ENCODE measurements around the gene IDE.
A peak's percentile ranks its signal among the peaks of the same experiment; 100 is the strongest.
"Not testable (repeated sequence)": the region's sequence is repeated elsewhere in the genome, so short reads cannot be mapped to it uniquely, and the experiment has no call there.

IDE gene

GRCh38 chr10:92483539-92483938, 90.4 kb downstream of the IDE start:
- no peak for DNase-seq

- no peak for DNase-seq
These were observed 93.5 kb downstream of the IDE start for GRCh38 chr10:92480413-92480812.

- no peak for DNase-seq
These were observed 94.3 kb downstream of the IDE start for GRCh38 chr10:92479547-92479946.

GRCh38 chr10:92478536-92478935, 95.4 kb downstream of the IDE start:
- no peak for DNase-seq

GRCh38 chr10:92475357-92475868, 98.5 kb downstream of the IDE start:
- DNase-seq: no peak

- no peak for DNase-seq
These were observed 103.9 kb downstream of the IDE start for GRCh38 chr10:92470026-92470425.

GRCh38 chr10:92464364-92464763, 109.5 kb downstream of the IDE start:
- DNase-seq: no peak

- no peak for DNase-seq
These were observed 110.3 kb downstream of the IDE start for GRCh38 chr10:92463582-92463981.

- DNase-seq: not testable (repeated sequence)
These were observed 118.9 kb downstream of the IDE start for GRCh38 chr10:92454955-92455354.

- DNase-seq: no peak
These were observed 121.6 kb downstream of the IDE start for GRCh38 chr10:92452313-92452712.

- DNase-seq: no peak
These were observed 122.5 kb downstream of the IDE start for GRCh38 chr10:92451431-92451830.

- no peak for DNase-seq
These were observed 123.0 kb downstream of the IDE start for GRCh38 chr10:92450896-92451295.

GRCh38 chr10:92440578-92440977, 133.3 kb downstream of the IDE start:
- DNase-seq: no peak

- DNase-seq: no peak
These were observed 135.7 kb downstream of the IDE start for GRCh38 chr10:92438220-92438619.

- no peak for DNase-seq
These were observed 137.3 kb downstream of the IDE start for GRCh38 chr10:92436611-92437010.

- not testable (repeated sequence) for DNase-seq
These were observed 137.8 kb downstream of the IDE start for GRCh38 chr10:92436065-92436464.

- DNase-seq: no peak
These were observed 139.5 kb downstream of the IDE start for GRCh38 chr10:92434385-92434784.

GRCh38 chr10:92432596-92432995, 141.3 kb downstream of the IDE start:
- no peak for DNase-seq

GRCh38 chr10:92430103-92430502, 143.8 kb downstream of the IDE start:
- no peak for DNase-seq

- DNase-seq: no peak
These were observed 152.3 kb downstream of the IDE start for GRCh38 chr10:92421550-92421949.

GRCh38 chr10:92420546-92421275, 153.2 kb downstream of the IDE start:
- no peak for DNase-seq

- peak; percentile 14 for DNase-seq
These were observed 153.9 kb downstream of the IDE start for GRCh38 chr10:92419740-92420545.

GRCh38 chr10:92418891-92419290, 155.0 kb downstream of the IDE start:
- DNase-seq: no peak

- DNase-seq: no peak
These were observed 155.7 kb downstream of the IDE start for GRCh38 chr10:92418221-92418620.
